Right renal pelvis (tissue), 4 donors: ENCODE data around the gene DNMT3A. TPM values are rescaled to one million over a fixed set of nuclear protein-coding genes. Genes with fewer than 3 reads are reported as not detected.

Experiments used
- DNase-seq, 4 donors: peaks; one replicate each; pipeline ENCODE4 v3.0.0-alpha.2; 2013; ENCODE audit warnings: low read depth in 4 of 4, low spot score in 3 of 4, missing footprints in 1 of 4
- polyA plus RNA-seq, 4 donors: library from polyadenylated mRNA; unstranded; fragments of 120-200 nt; gene quantifications; one replicate each; pipeline ENCODE4 v1.2.1, GENCODE V29; 2013; ENCODE audit not compliant: insufficient read length in 4 of 4

Gene DNMT3A
- polyA plus RNA-seq, 4 donors, result 75.3 to 81.4 (median 77.6) TPM

DNA sequence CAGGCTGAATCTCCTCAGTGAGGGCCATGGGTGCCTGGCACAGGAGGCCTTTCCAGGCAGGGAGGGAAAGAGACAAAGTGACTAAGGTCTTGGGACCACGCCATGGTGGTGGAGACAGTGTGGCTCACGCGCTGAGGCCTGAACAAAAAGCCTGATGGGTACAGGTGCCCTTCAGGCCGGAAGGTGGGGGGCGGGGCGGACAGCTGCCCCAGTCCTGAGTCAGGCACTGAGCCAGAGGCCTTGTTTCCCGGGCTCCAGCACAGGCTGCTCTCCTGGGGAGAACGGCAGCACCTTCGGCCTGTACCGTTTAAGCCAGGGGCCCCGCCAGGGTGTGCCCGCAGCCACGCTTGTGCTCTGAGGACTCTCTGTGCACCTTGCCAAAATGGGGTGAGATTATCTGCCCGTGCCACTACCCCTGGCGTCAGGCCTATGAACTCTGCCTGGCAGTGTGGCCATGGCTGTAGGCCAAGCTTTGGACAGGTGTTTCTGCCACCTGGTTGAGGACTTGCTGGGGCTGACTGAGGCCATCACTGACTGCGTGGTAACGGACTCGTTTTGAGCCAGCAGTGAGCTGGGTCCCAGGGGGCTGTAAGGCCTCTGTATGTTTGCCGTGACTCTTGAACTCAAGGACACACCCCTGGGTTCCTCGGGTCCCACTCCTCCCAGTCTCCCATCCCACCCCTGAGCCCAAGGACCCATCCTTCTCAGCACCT, 31.7 kb upstream of the DNMT3A start:
- DNase-seq, result no peak

DNA sequence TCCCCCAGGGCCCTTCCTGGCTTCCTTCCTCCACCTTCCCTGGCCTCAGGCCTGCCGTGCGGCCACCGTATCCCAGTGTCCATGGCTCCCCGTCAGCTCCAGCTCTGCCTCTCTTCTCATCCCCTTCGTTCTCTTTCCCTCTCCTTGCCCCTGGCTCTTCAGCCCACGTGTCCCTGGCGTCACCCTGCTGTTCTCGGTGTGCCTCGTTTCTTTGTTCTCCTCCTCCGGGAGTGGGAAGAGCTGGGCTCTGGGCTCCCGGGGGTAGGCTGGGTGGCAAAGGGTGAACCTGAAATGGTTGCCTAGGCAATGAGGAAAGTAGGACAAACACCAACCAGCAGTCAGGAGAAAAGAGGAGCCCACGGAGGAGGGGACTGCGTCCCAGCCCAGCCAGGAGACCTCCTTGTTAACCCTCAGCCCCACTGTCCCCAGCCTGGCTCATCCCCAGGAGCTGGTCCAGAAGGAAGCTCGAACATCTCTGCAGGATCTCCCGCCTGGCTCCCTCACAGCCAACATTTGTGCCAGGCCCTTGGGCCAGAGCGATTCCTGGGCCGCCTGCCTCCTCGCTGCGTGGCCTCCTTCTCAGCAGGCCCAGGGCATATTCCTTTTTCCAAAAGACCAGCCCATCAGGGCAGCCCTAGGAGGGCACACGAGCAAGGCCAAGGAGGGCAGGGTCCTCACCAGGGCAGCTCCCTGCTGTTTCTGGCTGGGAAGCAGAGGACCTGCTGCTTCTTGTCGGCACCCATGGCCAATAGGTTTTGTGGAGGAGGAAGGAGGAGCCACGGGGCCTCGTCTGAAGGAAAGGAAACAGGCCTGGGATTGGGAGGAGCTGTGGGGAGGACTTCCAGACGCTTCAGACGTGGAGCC, 30.9 kb upstream of the DNMT3A start:
- DNase-seq, result no peak

DNA sequence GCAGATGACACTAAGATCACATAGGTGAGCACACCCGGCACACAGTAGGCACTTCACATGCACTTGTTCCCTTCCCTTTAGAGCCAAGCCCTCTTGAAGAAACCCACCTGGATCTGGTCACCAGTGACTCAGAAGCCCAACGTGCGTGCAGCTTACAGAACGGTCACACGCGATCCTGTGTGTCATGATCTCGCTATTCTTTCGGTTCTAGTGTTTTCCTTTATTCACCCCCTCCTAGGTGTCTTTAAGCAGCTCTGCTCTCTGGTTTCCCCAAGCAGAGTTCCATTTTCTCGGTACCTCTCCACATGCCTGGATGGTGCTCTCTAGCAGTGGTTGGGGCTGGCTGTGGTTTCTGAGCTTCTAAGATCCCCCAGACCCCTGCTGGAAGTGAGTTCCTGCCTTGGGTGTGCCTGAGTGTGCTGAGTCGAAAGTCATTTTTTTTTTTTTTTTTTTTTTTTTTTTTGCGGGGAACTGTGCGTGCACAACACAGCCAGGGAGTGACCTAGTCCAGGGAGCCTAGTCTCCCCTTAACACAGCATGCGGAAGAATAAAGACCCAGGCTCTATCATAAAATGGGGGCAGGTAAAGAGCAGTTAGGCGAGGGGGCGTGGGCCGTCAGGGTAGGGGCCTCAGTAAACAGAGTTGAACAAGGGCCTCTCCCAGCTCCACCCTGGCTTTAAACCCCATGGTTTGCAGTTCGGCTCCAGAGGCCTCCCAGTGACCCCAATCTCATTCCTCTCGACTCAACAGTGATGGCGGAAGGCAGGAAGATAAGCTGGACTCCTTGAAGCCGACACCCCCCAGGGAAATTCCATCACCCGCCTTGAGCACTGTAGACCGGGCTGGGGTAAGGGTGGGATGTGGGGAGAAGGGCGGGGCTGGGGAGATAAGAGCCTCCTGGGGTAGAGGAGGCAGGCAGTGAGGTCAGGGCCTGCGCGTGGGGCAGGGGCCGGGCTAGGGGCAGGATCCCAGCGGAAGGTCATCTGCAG, 29.8 kb upstream of the DNMT3A start:
- no peak for DNase-seq

DNA sequence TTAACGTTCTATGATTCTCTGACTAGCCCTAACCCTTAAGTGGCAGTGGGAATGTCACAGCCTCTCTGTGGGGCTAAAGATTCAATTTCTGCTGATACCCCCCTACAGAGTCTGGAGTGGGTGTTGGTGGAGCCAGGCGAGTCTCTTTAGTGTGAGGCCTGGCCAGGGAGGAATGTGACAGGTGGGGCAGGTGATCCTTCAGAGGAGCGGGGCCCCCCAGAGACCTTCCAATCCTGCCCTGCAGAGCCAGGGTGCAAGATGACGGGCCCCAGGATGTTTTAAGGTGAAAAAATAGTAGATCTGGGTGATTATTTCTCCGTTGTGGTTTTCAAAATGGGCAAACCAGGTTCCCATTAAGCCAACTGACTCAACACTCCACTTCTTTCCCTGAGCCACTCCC, 28.2 kb upstream of the DNMT3A start:
- DNase-seq, result no peak

DNA sequence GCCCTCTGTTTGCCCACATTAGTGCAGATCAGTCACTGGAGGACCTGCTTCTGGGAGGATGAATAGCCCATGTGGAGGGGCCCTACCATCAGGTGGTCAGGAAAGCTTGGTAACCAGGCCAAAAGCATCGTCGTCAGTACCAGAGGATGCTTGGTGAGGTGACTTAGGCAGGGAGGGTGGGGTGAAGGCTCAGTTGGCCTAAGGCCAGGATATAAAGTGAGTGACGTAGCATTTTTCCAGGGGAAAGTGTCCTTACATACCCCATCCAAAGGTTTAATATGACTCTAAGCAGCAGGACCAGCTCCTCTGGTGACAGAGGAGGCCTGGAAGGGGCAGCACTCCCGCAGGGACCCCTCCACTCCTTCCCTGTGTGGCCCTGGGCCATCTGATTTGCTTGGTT, 27.7 kb upstream of the DNMT3A start:
- DNase-seq, result no peak

DNA sequence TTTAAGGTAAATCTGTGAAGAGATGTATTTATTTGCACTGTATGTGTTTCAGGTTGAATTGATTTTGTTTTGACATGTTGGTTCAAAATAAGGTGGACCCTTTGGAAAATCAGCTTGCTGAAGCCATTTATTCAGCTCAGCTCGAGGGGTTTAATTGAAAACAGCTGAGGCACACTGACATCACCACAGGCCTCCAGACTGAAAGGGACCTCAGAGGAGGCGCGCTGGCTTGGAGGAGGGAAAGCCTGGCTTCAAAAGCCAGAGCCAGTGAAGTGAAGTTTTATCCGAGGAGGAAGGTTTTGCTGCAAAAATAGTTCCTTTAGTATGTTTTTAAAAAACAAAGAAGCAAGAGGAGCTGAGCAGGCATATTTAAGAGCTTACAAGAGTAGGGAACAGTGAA, 26.9 kb upstream of the DNMT3A start:
- DNase-seq, result no peak

DNA sequence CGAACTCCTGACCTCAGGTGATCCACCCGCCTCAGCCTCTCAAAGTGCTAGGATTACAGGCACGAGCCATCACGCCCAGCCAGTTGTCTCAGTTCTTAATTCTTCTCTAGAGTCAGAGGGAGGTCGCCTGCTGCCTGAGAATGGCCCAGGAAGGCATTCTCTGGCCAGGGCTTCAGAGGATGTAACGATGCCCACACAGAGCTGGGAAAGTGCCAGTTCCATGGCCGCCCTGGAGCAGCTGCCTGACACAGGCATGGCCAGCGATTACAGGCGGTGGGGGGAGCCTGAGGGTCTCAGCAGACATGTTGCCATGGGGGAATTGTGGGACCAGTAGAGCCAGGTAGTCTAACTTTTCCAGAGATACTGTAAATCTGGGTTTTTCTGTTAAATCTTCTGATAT, 25.6 kb upstream of the DNMT3A start:
- no peak for DNase-seq

DNA sequence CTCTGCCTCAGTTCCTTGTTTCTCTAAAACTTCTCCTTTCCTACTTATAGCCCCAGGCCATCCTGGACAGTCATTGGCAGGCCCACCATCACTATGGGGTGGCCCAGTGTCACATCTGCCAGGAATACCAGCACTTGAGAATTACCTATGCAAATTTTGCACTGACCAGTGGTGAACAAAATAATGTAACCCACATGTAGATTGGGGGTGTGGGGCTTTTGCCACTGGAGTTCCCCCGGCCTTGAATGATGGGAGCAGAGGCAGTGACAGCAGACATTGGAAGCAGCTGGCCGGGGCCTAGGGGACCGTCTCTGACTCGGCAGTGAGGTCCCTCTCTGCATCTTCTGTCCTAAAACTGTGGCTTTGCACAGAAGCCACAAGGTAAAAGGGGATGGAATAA, 24.9 kb upstream of the DNMT3A start:
- no peak for DNase-seq

DNA sequence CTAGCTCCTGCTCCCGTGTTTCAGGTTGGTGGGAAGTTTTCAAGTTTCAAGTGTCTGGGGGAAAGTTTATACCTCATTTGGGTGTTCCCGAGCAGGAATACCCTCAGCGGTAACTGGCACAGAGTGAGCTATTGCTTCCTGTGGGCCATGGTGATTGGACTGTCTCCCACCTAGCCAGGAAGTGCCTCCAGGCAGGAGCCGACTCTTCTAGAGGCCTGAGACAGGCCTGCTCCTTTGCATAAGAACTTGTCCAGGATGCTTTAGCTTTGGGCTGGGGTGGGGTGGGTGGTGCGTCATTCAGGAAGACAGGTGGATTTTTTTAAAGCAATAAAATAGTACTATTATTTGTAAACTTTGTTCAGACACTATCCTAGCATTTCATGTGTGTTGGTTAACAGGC, 23.5 kb upstream of the DNMT3A start:
- no peak for DNase-seq

DNA sequence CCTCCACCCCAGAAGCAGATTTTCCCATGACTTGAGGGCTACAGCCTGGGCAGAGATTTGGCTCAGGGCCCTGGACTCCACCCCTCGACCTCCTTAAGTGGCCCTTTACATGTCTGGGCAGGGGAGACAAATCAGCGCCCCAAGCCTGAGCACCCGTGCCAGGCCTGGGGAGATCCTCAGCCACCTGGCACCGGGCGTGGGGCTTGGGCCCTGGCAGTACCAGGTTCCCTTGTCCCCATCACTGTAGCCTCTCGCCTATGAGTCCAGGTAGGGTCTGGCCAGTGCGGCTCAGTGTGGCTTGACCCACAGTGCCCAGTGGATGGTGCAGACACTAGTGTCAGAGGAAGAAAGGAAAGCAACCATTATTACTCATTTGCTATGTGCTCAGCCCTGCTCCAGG, 22.0 kb upstream of the DNMT3A start:
- no peak for DNase-seq

DNA sequence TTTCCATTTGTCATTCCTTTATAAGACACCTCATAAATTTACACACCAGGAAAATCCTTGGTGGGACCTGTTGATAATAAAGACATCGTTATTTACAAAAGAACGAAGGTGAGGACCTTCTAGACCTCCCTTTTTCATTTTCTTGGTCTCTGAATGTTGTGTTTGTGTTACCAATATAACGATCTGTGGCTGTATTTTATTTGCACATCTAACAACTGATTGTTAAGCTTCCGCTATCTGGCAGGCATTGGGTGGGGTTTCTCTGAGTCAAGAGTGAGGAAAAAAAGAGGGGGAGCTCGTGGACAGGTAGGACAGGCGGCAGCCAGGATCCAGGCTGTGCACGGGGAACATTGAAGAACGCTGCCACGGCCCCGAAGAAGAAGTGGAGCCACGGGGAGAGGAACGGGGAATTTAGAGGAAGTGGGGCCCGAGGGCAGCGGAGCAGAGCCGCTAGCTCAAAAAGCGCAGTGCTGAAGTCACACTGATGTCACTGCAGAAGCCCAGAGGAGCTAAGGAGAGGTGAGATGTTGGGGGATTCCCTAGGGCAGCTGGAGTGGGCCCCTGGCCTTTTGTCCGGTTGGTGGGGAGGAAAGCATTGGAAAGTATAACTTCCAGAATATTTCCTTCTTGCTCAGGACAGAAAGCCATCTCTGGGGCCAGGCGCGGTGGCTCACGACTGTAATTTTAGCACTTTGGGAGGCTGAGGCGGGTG, 20.9 kb upstream of the DNMT3A start:
- DNase-seq, result no peak

DNA sequence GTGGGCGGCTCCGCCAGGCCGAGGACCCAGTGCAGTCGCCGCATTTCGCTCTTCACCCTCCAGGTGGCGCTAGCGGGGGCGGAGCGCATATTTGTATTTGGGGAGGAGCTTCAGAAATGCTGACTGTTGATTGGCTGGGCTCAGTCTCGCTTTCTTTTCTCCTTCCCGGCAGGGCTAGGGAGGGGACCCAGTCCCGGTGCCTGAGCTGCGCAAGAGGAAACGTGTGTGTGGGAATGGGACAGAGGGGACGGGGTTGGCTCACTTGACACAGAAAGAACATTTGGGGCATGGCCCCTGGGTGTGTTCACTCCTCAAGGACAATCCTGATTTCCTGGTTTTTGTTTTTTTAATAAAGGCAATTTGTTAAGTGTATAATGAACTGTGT, 20.3 kb upstream of the DNMT3A start:
- DNase-seq, result peak; percentile 88 to 92 (median 91)

DNA sequence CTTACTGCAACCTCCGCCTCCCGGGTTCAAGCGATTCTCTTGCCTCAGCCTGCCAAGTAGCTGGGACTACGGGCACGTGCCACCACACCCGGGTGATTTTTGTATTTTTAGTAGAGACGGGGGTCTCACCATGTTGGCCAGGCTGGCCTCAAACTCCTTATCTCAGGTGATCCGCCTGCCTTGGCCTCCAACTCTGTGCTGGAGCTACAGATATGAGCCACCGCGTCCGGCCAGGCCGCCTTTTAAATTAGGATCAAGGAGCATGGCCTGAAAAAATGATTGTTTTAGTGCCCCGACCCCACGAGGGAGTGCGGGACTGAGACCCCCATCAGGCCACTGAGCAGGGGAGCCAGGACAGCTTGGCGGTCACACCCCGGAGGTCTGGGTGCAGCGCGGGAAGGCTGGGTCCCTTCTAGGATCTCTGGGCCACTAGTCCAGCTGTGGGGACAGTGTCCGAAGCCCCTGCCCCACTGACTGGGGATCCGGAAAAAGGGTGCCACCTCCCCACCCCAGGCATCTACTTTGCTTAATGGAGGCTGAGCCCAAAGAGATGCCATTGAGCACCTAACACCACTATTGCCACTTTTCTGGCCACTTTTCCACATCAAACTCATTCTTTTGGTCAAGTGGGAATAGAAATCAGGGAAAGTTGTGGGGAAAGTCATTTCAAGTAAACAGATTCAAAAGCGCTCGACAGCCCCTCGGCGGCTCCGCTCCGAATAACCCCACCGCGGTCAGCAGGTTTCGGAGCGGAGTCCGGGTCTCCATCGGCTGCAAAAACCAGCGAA, 19.7 kb upstream of the DNMT3A start:
- no peak for DNase-seq

DNA sequence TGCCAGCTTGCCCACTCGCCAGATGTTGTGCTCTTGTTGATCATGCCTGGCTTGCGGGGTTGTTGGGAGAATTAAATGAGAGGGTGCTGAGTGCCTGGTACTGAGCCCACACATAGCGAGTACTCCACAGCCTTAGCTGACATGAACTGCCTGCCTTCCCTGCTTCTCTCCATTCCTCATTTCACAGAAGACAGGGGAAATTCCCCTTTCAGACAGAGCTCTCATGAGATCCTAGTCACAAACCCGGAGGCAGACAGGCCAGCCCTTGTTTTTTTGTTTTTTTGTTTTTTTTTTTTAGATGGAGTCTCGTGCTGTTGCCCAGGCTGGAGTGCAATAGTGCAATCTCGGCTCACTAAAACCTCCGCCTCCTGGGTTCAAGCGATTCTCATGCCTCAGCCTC, 17.1 kb upstream of the DNMT3A start:
- no peak for DNase-seq

DNA sequence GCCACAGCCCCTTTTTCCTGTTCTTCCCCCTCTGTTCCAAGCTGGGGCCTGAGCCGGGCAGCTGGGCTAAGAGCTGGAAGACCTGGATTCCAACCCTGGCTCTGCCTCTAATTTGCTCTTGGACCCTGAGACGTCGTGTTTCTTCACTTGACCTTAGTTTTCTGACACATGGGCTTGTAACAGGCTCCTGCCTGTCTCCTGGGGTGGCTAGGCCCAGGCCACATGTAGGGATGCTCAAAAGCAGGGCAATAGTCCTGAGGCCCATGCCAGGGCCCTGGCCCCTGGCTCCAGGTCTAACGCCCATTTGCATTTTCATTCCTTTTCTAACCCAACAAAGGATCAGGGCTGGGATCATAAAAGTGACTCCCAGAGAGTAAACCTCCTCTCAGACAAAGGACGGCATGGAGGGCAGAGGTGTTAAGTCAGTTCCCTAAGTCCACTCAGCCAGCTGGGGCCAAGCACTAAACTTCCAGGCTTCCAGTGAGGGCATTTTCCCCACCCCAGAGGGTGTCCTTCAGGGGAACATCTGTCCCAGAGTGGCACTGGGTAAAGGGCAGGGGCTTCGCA, 16.6 kb upstream of the DNMT3A start:
- no peak for DNase-seq

DNA sequence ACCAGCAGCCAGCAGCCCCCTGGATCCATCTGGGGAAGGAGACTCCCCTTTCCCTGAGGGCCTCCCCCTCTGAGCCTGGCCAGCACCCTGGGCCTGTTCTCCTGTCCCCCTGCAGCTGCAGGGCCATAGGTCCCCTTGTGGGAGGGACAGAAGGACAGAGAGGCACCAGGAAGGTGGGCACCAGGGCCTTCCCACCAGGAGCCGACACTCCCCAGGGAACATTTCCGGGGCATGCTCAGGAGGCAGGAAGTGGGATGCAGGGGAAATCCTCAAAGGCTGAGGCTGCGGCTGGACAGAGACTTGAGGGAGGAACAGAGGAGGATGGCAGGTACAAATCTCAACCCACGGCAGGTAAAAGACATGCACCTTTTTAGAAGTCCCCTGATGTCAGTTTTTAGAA, 14.4 kb upstream of the DNMT3A start:
- DNase-seq, result no peak

DNA sequence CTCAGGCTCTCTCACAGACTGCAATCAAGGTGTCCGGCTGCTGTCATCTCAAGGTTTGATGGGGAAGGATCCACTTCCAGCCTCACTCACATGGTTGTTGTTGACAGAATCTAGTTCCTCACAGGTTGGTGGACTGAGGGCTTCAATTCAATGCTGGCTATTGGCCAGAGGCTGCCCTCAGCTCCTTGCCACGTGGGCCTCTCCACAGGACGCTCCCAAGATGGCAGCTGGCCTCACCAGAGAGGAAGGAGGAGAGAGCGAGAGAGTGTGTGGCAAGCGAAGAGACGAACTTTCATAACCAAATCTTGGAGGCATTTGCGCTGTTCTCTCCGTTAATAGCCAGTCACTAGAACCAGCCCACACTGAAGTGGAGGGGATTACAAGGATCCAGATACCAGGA, 13.5 kb upstream of the DNMT3A start:
- DNase-seq, result no peak

DNA sequence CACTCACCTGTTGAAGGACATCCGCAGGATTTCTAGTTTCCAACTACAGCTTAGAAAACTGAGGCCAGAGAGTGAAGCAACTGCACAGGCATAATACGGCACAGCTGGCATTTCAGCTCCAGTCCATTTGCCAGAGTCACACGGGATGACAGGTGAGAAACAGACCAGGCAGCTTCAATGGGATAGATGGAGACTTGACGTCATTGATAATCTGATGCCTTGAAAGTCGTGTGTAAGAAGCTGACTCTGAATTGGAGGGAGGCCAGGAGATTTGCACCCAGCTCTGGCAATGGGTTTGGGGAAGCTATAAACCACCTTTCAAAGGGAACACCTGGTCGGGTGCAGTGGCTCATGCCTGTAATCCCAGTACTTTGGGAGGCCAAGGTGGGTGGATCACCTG, 12.4 kb upstream of the DNMT3A start:
- no peak for DNase-seq

DNA sequence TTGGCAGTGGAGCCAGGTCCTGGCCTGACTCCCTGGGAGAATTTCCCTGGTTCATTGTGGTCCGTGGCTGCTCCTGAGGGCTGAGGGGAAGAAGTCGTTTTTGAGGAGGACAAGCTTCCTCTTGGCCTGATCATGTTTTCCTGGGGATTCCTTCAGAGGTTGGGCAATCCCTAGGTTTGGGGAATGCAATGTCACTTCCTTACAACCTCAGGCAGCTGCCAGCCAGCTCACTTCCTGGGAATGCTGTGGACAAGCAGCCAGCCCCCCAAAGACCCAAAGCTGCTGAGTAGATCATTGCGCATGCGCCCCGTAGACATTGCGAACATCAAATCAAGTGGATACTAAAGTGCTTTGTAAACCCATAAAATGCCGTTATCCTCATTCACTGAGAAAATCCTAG, 7.7 kb upstream of the DNMT3A start:
- DNase-seq, result no peak
